Lower lobe of right lung (tissue), 2 donors: ENCODE data around the gene TMEM175. TPM values are rescaled to one million over a fixed set of nuclear protein-coding genes. Genes with fewer than 3 reads are reported as not detected.

ENCODE experiments used
- ATAC-seq, 2 donors: fragments of 200-7000 bp; cut with Tn5 transposase; one replicate each; pipeline ENCODE4 v1.9.1; 2020 to 2022; ENCODE audit warnings: mild to moderate bottlenecking in 2 of 2, moderate library complexity in 2 of 2
- DNase-seq: peaks from one replicate; pipeline ENCODE4 v3.0.0-alpha.2; 2020
- H3K27ac ChIP-seq: fragments of 200-600 bp; one replicate; pipeline ENCODE4 v1.8.0; 2022
- H3K27me3 ChIP-seq: fragments of 200-600 bp; one replicate; pipeline ENCODE4 v1.8.0; 2022; ENCODE audit warnings: low read depth
- H3K36me3 ChIP-seq: fragments of 200-600 bp; one replicate; pipeline ENCODE4 v1.8.0; 2022; ENCODE audit warnings: mild to moderate bottlenecking
- H3K4me1 ChIP-seq: fragments of 200-600 bp; one replicate; pipeline ENCODE4 v1.8.0; 2022
- H3K4me3 ChIP-seq: fragments of 200-600 bp; one replicate; pipeline ENCODE4 v1.8.0; 2022; ENCODE audit warnings: mild to moderate bottlenecking
- H3K9me3 ChIP-seq: fragments of 200-600 bp; one replicate; pipeline ENCODE4 v1.8.0; 2022
- CTCF ChIP-seq: fragments of 200-600 bp; IDR thresholded peaks from one replicate; pipeline ENCODE4 v1.8.0; 2022; ENCODE audit warnings: antibody characterized with exemption, mild to moderate bottlenecking
- intact Hi-C: fragments of 100-400 bp; cut with DNase I; formaldehyde crosslinking; loops from one replicate; pipeline ENCODE4 v1.11.0; 2022
- total RNA-seq: library from RNA; stranded (reverse); fragmentation: NEBNext Ultra II Directional; extraction: Animal tissue kit (Norgen Biotek cat#: 25700); gene quantifications from one replicate; pipeline ENCODE4 v1.2.1, GENCODE V29; 2021
- donor health status: DM: no; HTN: yes; CAD: no; lungs with severe emphysema.

The TMEM175 gene
- total RNA-seq, 1 donor from 2014 or later, result 45.3 TPM

GRCh38 chr4:952881-953573 is 20.8 kb downstream of the TMEM175 start:
- Histone ChIP-seq H3K9me3 (no peaks in the 10 kb centered on the region), H3K27me3 (no peaks in the 10 kb centered on the region), H3K36me3 (peaks cover 52% of the 10 kb centered on the region), H3K27ac (no peak overlapping the region), H3K4me3 (no peak overlapping the region), H3K4me1 (no peaks in the 10 kb centered on the region)
- TF ChIP-seq CTCF, result no peak
- DNase-seq, result no peak
- ATAC-seq, result no peak
- intact Hi-C loops, result no loop called here

GRCh38 chr4:953574-953915 is 21.3 kb downstream of the TMEM175 start:
- DNase-seq, result no peak
- Histone ChIP-seq H3K27ac (no peak overlapping the region), H3K27me3 (no peaks in the 10 kb centered on the region), H3K36me3 (peaks cover 57% of the 10 kb centered on the region), H3K4me1 (no peaks in the 10 kb centered on the region), H3K9me3 (no peaks in the 10 kb centered on the region), H3K4me3 (no peak overlapping the region)
- TF ChIP-seq CTCF, result no peak
- no peak for ATAC-seq
- intact Hi-C loops, result no loop called here

- no peak for ATAC-seq
- intact Hi-C loops, result no loop called here
- DNase-seq, result no peak
- H3K4me1 ChIP-seq, result no peaks in the 10 kb centered on the region
- TF ChIP-seq CTCF, result no peak
- no peak overlapping the region for H3K27ac ChIP-seq
- no peaks in the 10 kb centered on the region for H3K9me3 ChIP-seq
- H3K27me3 ChIP-seq, result no peaks in the 10 kb centered on the region
- no peak overlapping the region for H3K4me3 ChIP-seq
- H3K36me3 ChIP-seq, result peaks cover 66% of the 10 kb centered on the region
Measured at GRCh38 chr4:954211-955020, 22.2 kb downstream of the TMEM175 start.

GRCh38 chr4:955161-955921 is 23.1 kb downstream of the TMEM175 start:
- Histone ChIP-seq H3K4me1 (no peaks in the 10 kb centered on the region), H3K4me3 (no peak overlapping the region), H3K36me3 (peaks cover 72% of the 10 kb centered on the region), H3K9me3 (no peaks in the 10 kb centered on the region), H3K27me3 (no peaks in the 10 kb centered on the region), H3K27ac (no peak overlapping the region)
- intact Hi-C loops, result no loop called here
- TF ChIP-seq CTCF, result no peak
- ATAC-seq, result peak in 1 of 2 donors; percentile 5
- DNase-seq, result no peak

GRCh38 chr4:955931-956381 is 23.7 kb downstream of the TMEM175 start:
- intact Hi-C loops, result no loop called here
- H3K4me3 ChIP-seq, result no peak overlapping the region
- TF ChIP-seq CTCF, result no peak
- peaks cover 79% of the 10 kb centered on the region for H3K36me3 ChIP-seq
- ATAC-seq (no peak), DNase-seq (no peak)
- H3K4me1 ChIP-seq, result no peaks in the 10 kb centered on the region
- H3K27me3 ChIP-seq, result no peaks in the 10 kb centered on the region
- no peak overlapping the region for H3K27ac ChIP-seq
- no peaks in the 10 kb centered on the region for H3K9me3 ChIP-seq
